ENCODE results near the gene ESPNL.
A peak's percentile ranks its signal among the peaks of the same experiment; 100 is the strongest.

Gene ESPNL

GRCh38 chr2:238155761-238156694, 55.9 kb downstream of the ESPNL start:
- H3K4me1 ChIP-seq: peaks cover 0 to 16% (median 13%) of the 10 kb centered on the region in 4 donors
- H3K36me3 ChIP-seq: peaks cover 0 to 9% (median 0%) of the 10 kb centered on the region in 3 donors
- DNase-seq: no peak
- H3K9me3 ChIP-seq: no peaks in the 10 kb centered on the region
- H3K27ac ChIP-seq: no peak overlapping the region
- peaks cover 0 to 30% of the 10 kb centered on the region in 2 donors for H3K27me3 ChIP-seq
- no peak for TF ChIP-seq CTCF (IDR thresholded peaks at IDR 0.05)
- intact Hi-C loops (cut with DNase I; ENCODE audit: low total_unique reads): no loop called here
- no peak overlapping the region for H3K4me3 ChIP-seq

GRCh38 chr2:238157506-238158017, 57.4 kb downstream of the ESPNL start:
- no peaks in the 10 kb centered on the region for H3K36me3 ChIP-seq
- peaks cover 0 to 46% of the 10 kb centered on the region in 2 donors for H3K27me3 ChIP-seq
- H3K9me3 ChIP-seq: no peaks in the 10 kb centered on the region
- peaks cover 0 to 16% (median 13%) of the 10 kb centered on the region in 4 donors for H3K4me1 ChIP-seq
- no peak for DNase-seq
- no peak overlapping the region for H3K27ac ChIP-seq
- H3K4me3 ChIP-seq: no peak overlapping the region
- no peak for TF ChIP-seq CTCF (IDR thresholded peaks at IDR 0.05)
- intact Hi-C loops (cut with DNase I; ENCODE audit: low total_unique reads): no loop called here

GRCh38 chr2:238158018-238158508, 57.9 kb downstream of the ESPNL start:
- Histone ChIP-seq H3K4me1 (peaks cover 0 to 16% (median 13%) of the 10 kb centered on the region in 4 donors), H3K36me3 (no peaks in the 10 kb centered on the region), H3K4me3 (no peak overlapping the region), H3K27ac (no peak overlapping the region), H3K27me3 (peaks cover 0 to 51% of the 10 kb centered on the region in 2 donors), H3K9me3 (no peaks in the 10 kb centered on the region)
- TF ChIP-seq CTCF (IDR thresholded peaks at IDR 0.05): no peak
- DNase-seq: no peak
- intact Hi-C loops (cut with DNase I; ENCODE audit: low total_unique reads): no loop called here

GRCh38 chr2:238158509-238159070, 58.5 kb downstream of the ESPNL start, which contains the start of gene ERFE:
Gene ERFE (plus strand): TSS chr2:238158970. CDS start chr2:238159008, 38 bp downstream.
- Histone ChIP-seq H3K4me1 (peaks cover 0 to 20% (median 18%) of the 10 kb centered on the region in 4 donors), H3K27me3 (peaks cover 0 to 56% of the 10 kb centered on the region in 2 donors), H3K36me3 (no peaks in the 10 kb centered on the region), H3K27ac (no peak within 1 kb of the TSS), H3K9me3 (no peaks in the 10 kb centered on the region), H3K4me3 (peak within 1 kb of the TSS; percentile 12 to 47)
- TF ChIP-seq CTCF (IDR thresholded peaks at IDR 0.05): peak in 1 of 2 experiments; percentile 55
- no peak for DNase-seq
- intact Hi-C loops (cut with DNase I; ENCODE audit: low total_unique reads): no loop called here

- H3K36me3 ChIP-seq: no peaks in the 10 kb centered on the region
- H3K4me3 ChIP-seq: peak overlapping the region; percentile 12 to 47
- no peak overlapping the region for H3K27ac ChIP-seq
- peaks cover 0 to 25% (median 22%) of the 10 kb centered on the region in 4 donors for H3K4me1 ChIP-seq
- no peak for DNase-seq
- no peaks in the 10 kb centered on the region for H3K9me3 ChIP-seq
- no peak for TF ChIP-seq CTCF (IDR thresholded peaks at IDR 0.05)
- intact Hi-C loops (cut with DNase I; ENCODE audit: low total_unique reads): no loop called here
- H3K27me3 ChIP-seq: peaks cover 0 to 61% of the 10 kb centered on the region in 2 donors
These were observed 59.0 kb downstream of the ESPNL start for GRCh38 chr2:238159071-238159539.
